Right lobe of liver (tissue), 6 donors: ENCODE measurements around the gene CPA1. TPM values are rescaled to one million over a fixed set of nuclear protein-coding genes. Genes with fewer than 3 reads are reported as not detected.

Experiments used
- ATAC-seq, 4 donors: fragments of 200-7000 bp; cut with Tn5 transposase; one replicate each; pipeline ENCODE4 v1.9.1; 2020; ENCODE audit warnings: mild to moderate bottlenecking in 4 of 4, moderate library complexity in 4 of 4
- DNase-seq, 3 donors: peaks; one replicate each; pipeline ENCODE4 v3.0.0-alpha.2; 2020
- H3K27ac ChIP-seq, 3 donors: fragments of 200-600 bp; one replicate each; pipeline ENCODE4 v1.8.0; 2022
- H3K27me3 ChIP-seq, 2 donors: fragments of 200-600 bp; one replicate each; pipeline ENCODE4 v1.8.0; 2022
- H3K36me3 ChIP-seq, 4 donors: fragments of 200-600 bp; sonication (generic) in 1 of 4; one replicate each; pipeline versions ENCODE4 v1.5.1 to v1.8.0; 2017 to 2022; ENCODE audit warnings: control low read depth in 1 of 4
- H3K4me1 ChIP-seq, 4 donors: fragments of 200-600 bp; sonication (generic) in 1 of 4; one replicate each; pipeline versions ENCODE4 v1.5.1 to v1.8.0; 2017 to 2022; ENCODE audit warnings: control low read depth in 1 of 4
- H3K4me3 ChIP-seq, 3 donors: fragments of 200-600 bp; one replicate each; pipeline ENCODE4 v1.8.0; 2022
- H3K9me3 ChIP-seq, 4 donors: fragments of 200-600 bp; sonication (generic) in 1 of 4; one replicate each; pipeline versions ENCODE4 v1.5.1 to v1.8.0; 2017 to 2022; ENCODE audit warnings: control low read depth in 1 of 4
- CTCF ChIP-seq, 4 donors: fragments of 200-600 bp in 3 of 4; fragments of 450-650 bp in 1 of 4; IDR thresholded peaks; one replicate each; pipeline versions ENCODE4 v1.5.1 to v1.8.0; 2016 to 2022; ENCODE audit warnings: antibody characterized with exemption in 4 of 4, mild to moderate bottlenecking in 2 of 4
- POLR2A ChIP-seq: fragments of 450-650 bp; IDR thresholded peaks from one replicate; pipeline ENCODE4 v1.6.1; 2017; ENCODE audit warnings: antibody characterized with exemption, mild to moderate bottlenecking
- WGBS: methylation state at CpG from one replicate; pipeline ENCODE4 v1.1.6; 2018; ENCODE audit warnings: low coverage, low lambda C conversion rate; ENCODE audit not compliant: insufficient coverage; ENCODE audit errors: missing lambda C conversion rate; 5-methylcytosine and 5-hydroxymethylcytosine counted together
- intact Hi-C, 2 donors: fragments of 100-400 bp; cut with DNase I; formaldehyde crosslinking; loops; one replicate each; pipeline versions ENCODE4 v1.11.2 to v1.14.1; 2022
- total RNA-seq, 6 experiments: library from RNA; depleted of rRNA in 2 of 6; stranded (reverse); fragments of >200 nt in 2 of 6; fragmentation: NEBNext Ultra II Directional in 3 of 6; extraction: Animal tissue kit (Norgen Biotek cat#: 25700) in 3 of 6; gene quantifications; one replicate each; pipeline versions ENCODE4 v1.1.0 to v1.2.4, GENCODE V29; 2016 to 2023
- donor health status: DM: no; HTN: yes; CAD: no.
- donor health status: DM: no; HTN: no; CAD: no.
- donor health status: DM: no; HTN: no; CAD: no.
- donor health status: DM: no; HTN: yes; CAD: no.
- donor health status: DM: no; HTN: yes; CAD: no.

CPA1 gene
- total RNA-seq, 6 experiments from 2014 or later = not detected

DNA sequence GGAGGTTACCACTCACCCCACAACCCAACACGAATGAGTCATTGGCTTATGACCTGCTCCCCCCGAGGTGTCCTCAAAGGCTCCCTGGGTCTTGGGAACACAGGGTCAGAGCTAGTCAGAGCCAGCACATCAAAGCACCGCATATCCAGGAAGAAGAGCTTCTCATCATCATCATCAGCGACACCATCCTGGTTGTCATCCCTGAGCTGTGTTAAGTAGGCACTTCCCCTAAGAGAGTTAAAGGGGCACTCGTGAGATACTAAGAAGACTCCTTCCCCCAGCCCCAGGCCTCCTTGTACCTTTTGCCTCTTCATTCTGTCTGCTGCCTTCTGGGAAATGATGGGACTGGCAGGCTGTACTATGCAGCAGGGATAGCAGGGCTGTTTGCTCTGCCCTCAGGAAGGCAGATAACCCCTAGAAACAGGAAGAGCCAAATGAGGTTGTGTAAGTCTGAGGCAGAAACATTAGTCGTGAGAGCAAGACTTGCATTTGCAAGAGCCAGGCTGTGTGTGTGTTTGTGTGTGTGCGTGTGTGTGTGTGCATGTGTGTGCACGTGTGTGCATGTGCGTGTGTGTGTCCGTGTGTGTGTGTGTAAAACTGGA lies 11.1 kb upstream of the CPA1 start:
- intact Hi-C loops = no loop called here
- no peak for TF ChIP-seq POLR2A
- no peak for TF ChIP-seq CTCF (IDR thresholded peaks at IDR 0.05)
- Histone ChIP-seq H3K36me3 (no peaks in the 10 kb centered on the region), H3K9me3 (no peaks in the 10 kb centered on the region), H3K27me3 (no peaks in the 10 kb centered on the region), H3K27ac (peak overlapping the region in 1 of 3 donors; percentile 36), H3K4me1 (peaks cover 0 to 5% (median 0%) of the 10 kb centered on the region in 4 donors), H3K4me3 (no peak overlapping the region)
- 13% methylated on average over 6 of the region's 10 CpGs for WGBS
- ATAC-seq (peak; percentile 63 to 84 (median 68)), DNase-seq (peak in 2 of 3 donors; percentile 33 to 48)

DNA sequence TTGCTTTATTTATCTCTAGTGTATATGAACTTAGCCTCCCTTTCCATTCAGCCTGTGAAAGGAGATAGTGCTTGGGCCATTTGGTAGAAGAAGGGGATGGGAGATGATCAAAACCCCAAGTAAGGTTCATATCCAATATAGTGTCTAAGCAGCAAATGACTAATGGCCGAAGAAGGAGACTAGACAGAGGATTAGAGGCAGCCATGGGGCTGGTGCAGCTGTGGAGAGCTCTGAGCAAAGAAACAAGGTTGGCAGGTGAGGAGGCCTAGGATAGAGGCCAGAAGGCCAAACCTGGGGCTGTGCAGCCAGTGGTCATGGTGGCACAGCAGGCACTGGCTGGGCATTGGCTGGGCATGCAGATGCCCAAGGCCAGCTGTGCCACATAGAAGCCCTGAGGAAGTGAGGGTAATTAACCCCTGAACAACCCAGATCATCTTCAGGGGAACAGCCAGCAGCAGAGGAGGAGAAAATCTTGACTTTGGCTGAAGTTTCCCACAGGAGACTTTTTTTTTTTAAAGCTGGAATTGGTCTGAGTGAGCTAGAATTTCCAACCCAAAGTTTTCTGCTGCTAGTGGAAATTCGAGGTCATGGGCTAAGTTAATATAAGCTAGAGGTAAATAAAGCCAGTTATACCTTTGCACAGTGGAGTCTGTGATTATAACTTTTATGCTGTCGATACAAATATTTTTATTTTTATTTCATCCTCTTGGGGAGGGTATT lies 10.3 kb upstream of the CPA1 start:
- no peak overlapping the region for H3K27ac ChIP-seq
- H3K9me3 ChIP-seq = no peaks in the 10 kb centered on the region
- intact Hi-C loops = no loop called here
- 52% methylated on average over 3 of the region's 3 CpGs for WGBS
- H3K36me3 ChIP-seq = no peaks in the 10 kb centered on the region
- no peak for TF ChIP-seq POLR2A
- no peak for TF ChIP-seq CTCF (IDR thresholded peaks at IDR 0.05)
- no peaks in the 10 kb centered on the region for H3K27me3 ChIP-seq
- no peak for ATAC-seq
- H3K4me1 ChIP-seq = peaks cover 0 to 5% (median 0%) of the 10 kb centered on the region in 4 donors
- no peak overlapping the region for H3K4me3 ChIP-seq
- DNase-seq = peak in 1 of 3 donors; percentile 26

- H3K36me3 ChIP-seq = no peaks in the 10 kb centered on the region
- H3K4me3 ChIP-seq = no peak overlapping the region
- intact Hi-C loops = no loop called here
- TF ChIP-seq CTCF (IDR thresholded peaks at IDR 0.05) (no peak), POLR2A (no peak)
- no peaks in the 10 kb centered on the region for H3K27me3 ChIP-seq
- H3K4me1 ChIP-seq = peaks cover 0 to 5% (median 0%) of the 10 kb centered on the region in 4 donors
- DNase-seq = peak in 1 of 3 donors; percentile 15
- no CpG with 5 or more reads among the region's 3 CpGs for WGBS
- ATAC-seq = no peak
- H3K9me3 ChIP-seq = no peaks in the 10 kb centered on the region
- H3K27ac ChIP-seq = no peak overlapping the region
These were observed 9.2 kb upstream of the CPA1 start for GRCh38 chr7:130371046-130371445.

GRCh38 chr7:130372402-130373165 lies 7.7 kb upstream of the CPA1 start:
- intact Hi-C loops = no loop called here
- no peaks in the 10 kb centered on the region for H3K27me3 ChIP-seq
- no peak for DNase-seq
- H3K4me3 ChIP-seq = no peak overlapping the region
- no peak for ATAC-seq
- H3K27ac ChIP-seq = peak overlapping the region; percentile 40 to 78 (median 53)
- 56% methylated on average over 9 of the region's 11 CpGs for WGBS
- H3K4me1 ChIP-seq = peaks cover 0 to 5% (median 0%) of the 10 kb centered on the region in 4 donors
- no peaks in the 10 kb centered on the region for H3K9me3 ChIP-seq
- no peak for TF ChIP-seq CTCF (IDR thresholded peaks at IDR 0.05)
- TF ChIP-seq POLR2A = no peak
- H3K36me3 ChIP-seq = no peaks in the 10 kb centered on the region
